ENCODE data around the gene OSBPL6. TPM values are rescaled to one million over a fixed set of nuclear protein-coding genes. Genes with fewer than 3 reads are reported as not detected.

Gene OSBPL6
- total and polyA plus RNA-seq, 9 of the 15 experiments (the other 6 are each of a cell fraction or from before 2014, with no cell fraction given) = 3.4 to 12.7 (median 9.3) TPM

DNA sequence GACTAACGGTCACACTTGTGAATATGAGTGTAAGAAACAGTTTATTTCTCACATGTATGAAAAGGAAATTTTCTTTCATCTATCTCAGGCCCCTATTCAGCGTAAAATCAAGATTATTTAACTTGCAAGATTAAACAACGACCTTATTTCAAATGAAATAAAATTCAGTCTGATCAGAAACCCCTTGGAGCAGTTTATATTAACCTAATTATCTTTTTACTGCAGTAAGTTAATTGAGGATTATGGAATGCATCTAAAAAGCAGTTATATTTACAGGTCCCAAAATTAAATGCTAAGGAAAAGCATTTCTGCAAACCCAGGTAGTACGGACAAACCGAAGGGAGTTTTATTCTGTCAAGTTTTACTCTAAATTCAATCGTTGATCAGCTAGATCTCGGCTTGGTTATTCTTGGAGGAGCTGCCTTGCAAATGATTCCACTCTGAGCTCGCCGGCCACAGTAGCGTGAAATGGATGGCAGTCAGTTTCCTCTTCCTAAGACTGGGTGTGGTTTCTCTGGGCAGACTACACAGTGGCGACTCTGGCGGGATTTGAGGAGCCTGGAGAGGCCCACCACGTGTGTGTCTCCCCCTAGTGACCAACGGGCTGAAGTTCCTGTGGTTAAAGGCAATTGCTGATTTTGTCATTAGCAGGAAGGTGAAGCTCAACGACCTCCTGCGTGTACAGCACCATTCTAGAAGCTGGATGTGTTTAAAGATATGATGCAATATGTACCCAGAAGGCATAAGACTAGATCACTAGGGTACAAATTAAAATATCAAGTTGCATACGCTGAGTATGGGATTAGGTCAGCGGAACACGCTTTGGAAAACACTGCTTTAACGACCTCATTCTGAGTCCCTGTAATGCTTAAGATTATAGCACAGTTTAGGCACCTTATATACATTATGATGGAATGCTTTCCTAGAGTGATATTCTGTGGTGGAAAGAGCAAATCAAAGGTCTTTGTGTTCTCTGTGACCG is 220.2 kb downstream of the OSBPL6 start (continued):
- TF ChIP-seq, protein P1, sequence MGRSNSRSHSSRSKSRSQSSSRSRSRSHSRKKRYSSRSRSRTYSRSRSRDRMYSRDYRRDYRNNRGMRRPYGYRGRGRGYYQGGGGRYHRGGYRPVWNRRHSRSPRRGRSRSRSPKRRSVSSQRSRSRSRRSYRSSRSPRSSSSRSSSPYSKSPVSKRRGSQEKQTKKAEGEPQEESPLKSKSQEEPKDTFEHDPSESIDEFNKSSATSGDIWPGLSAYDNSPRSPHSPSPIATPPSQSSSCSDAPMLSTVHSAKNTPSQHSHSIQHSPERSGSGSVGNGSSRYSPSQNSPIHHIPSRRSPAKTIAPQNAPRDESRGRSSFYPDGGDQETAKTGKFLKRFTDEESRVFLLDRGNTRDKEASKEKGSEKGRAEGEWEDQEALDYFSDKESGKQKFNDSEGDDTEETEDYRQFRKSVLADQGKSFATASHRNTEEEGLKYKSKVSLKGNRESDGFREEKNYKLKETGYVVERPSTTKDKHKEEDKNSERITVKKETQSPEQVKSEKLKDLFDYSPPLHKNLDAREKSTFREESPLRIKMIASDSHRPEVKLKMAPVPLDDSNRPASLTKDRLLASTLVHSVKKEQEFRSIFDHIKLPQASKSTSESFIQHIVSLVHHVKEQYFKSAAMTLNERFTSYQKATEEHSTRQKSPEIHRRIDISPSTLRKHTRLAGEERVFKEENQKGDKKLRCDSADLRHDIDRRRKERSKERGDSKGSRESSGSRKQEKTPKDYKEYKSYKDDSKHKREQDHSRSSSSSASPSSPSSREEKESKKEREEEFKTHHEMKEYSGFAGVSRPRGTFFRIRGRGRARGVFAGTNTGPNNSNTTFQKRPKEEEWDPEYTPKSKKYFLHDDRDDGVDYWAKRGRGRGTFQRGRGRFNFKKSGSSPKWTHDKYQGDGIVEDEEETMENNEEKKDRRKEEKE (IDR thresholded peaks at IDR 0.05; ENCODE audit: borderline replicate concordance in 1 of 2, control insufficient read depth in 1 of 2, low read depth in 2 of 2, low read length in 1 of 2) = peak in 1 of 2 experiments; percentile 75; a peak in 1 of 4 replicates
- peak; percentile 86 for TF ChIP-seq ZNF24 (IDR thresholded peaks at IDR 0.05)
- no peak for TF ChIP-seq PHB2 (IDR thresholded peaks at IDR 0.05; ENCODE audit: low read depth)
- TF ChIP-seq, protein P2, sequence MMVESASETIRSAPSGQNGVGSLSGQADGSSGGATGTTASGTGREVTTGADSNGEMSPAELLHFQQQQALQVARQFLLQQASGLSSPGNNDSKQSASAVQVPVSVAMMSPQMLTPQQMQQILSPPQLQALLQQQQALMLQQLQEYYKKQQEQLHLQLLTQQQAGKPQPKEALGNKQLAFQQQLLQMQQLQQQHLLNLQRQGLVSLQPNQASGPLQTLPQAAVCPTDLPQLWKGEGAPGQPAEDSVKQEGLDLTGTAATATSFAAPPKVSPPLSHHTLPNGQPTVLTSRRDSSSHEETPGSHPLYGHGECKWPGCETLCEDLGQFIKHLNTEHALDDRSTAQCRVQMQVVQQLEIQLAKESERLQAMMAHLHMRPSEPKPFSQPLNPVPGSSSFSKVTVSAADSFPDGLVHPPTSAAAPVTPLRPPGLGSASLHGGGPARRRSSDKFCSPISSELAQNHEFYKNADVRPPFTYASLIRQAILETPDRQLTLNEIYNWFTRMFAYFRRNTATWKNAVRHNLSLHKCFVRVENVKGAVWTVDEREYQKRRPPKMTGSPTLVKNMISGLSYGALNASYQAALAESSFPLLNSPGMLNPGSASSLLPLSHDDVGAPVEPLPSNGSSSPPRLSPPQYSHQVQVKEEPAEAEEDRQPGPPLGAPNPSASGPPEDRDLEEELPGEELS (CRISPR knock-in tag; IDR thresholded peaks at IDR 0.05; ENCODE audit: borderline replicate concordance) = no peak
- TF ChIP-seq LARP7 (IDR thresholded peaks at IDR 0.05) = no peak
- no peak for TF ChIP-seq ZNF347 (CRISPR knock-in tag; IDR thresholded peaks at IDR 0.05; ENCODE audit: low read depth)
- no peak for TF ChIP-seq STAT5B (CRISPR knock-in tag; IDR thresholded peaks at IDR 0.05)
- peak; percentile 86 for TF ChIP-seq JUND (IDR thresholded peaks at IDR 0.05; ENCODE audit: borderline replicate concordance, low read depth, low read length)
- peak; percentile 79; the same call in 1 of the 3 replicates for TF ChIP-seq JUND (tag; IDR thresholded peaks at IDR 0.05; ENCODE audit: borderline replicate concordance, low read depth, low read length)
- TF ChIP-seq, protein P3, sequence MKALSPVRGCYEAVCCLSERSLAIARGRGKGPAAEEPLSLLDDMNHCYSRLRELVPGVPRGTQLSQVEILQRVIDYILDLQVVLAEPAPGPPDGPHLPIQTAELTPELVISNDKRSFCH (CRISPR knock-in tag; IDR thresholded peaks at IDR 0.05) = no peak
- TF ChIP-seq, protein P3 (tag; IDR thresholded peaks at IDR 0.05) = 0 out of 2 replicates have a peak, but pooled peaks have one; percentile 73
- TF ChIP-seq, protein P4, sequence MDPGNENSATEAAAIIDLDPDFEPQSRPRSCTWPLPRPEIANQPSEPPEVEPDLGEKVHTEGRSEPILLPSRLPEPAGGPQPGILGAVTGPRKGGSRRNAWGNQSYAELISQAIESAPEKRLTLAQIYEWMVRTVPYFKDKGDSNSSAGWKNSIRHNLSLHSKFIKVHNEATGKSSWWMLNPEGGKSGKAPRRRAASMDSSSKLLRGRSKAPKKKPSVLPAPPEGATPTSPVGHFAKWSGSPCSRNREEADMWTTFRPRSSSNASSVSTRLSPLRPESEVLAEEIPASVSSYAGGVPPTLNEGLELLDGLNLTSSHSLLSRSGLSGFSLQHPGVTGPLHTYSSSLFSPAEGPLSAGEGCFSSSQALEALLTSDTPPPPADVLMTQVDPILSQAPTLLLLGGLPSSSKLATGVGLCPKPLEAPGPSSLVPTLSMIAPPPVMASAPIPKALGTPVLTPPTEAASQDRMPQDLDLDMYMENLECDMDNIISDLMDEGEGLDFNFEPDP (CRISPR knock-in tag; IDR thresholded peaks at IDR 0.05) = no peak
- TF ChIP-seq ZNF384 (IDR thresholded peaks at IDR 0.05; ENCODE audit: low read depth, low read length) = 0 out of 2 replicates have a peak, but pooled peaks have one; percentile 55
- no peak for TF ChIP-seq ZNF311 (CRISPR knock-in tag; IDR thresholded peaks at IDR 0.05)
- no peak for TF ChIP-seq HNRNPUL1 (IDR thresholded peaks at IDR 0.05; ENCODE audit: low read length)
- no peak for TF ChIP-seq ZNF12 (CRISPR knock-in tag; IDR thresholded peaks at IDR 0.05)
- TF ChIP-seq, protein P5, sequence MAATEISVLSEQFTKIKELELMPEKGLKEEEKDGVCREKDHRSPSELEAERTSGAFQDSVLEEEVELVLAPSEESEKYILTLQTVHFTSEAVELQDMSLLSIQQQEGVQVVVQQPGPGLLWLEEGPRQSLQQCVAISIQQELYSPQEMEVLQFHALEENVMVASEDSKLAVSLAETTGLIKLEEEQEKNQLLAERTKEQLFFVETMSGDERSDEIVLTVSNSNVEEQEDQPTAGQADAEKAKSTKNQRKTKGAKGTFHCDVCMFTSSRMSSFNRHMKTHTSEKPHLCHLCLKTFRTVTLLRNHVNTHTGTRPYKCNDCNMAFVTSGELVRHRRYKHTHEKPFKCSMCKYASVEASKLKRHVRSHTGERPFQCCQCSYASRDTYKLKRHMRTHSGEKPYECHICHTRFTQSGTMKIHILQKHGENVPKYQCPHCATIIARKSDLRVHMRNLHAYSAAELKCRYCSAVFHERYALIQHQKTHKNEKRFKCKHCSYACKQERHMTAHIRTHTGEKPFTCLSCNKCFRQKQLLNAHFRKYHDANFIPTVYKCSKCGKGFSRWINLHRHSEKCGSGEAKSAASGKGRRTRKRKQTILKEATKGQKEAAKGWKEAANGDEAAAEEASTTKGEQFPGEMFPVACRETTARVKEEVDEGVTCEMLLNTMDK (IDR thresholded peaks at IDR 0.05; ENCODE audit: borderline replicate concordance, insufficient read depth, low read depth, low read length, poor library complexity, severe bottlenecking) = peak; percentile 39
